Spleen (tissue), 11 donors: ENCODE measurements around the gene AHCY. TPM values are rescaled to one million over a fixed set of nuclear protein-coding genes. Genes with fewer than 3 reads are reported as not detected.
A peak's percentile ranks its signal among the peaks of the same experiment; 100 is the strongest.

Experiments used
- DNase-seq: peaks from one replicate; pipeline ENCODE4 v3.0.0-alpha.2; 2020
- H3K27ac ChIP-seq, 8 donors: fragments of 200-600 bp; sonication (generic) in 7 of 8; 1 replicate in 4 of 8; 2 replicates in 4 of 8; pipeline versions ENCODE4 v1.5.0 to v1.8.0; 2016 to 2021; ENCODE audit warnings: inconsistent platforms in 4 of 8, mild to moderate bottlenecking in 4 of 8, moderate library complexity in 1 of 8
- H3K27me3 ChIP-seq, 7 donors: fragments of 200-600 bp; sonication (generic) in 6 of 7; replicated peaks in 1 of 7; 1 replicate in 4 of 7; 2 replicates in 3 of 7; pipeline versions ENCODE4 v1.5.0 to v1.8.0; 2016 to 2021; ENCODE audit warnings: inconsistent platforms in 3 of 7, mild to moderate bottlenecking in 1 of 7
- H3K36me3 ChIP-seq, 6 donors: fragments of 200-600 bp; sonication (generic) in 5 of 6; 1 replicate in 4 of 6; 2 replicates in 2 of 6; pipeline versions ENCODE4 v1.5.0 to v1.8.0; 2016 to 2021; ENCODE audit warnings: inconsistent platforms in 2 of 6
- H3K4me1 ChIP-seq, 6 donors: fragments of 200-600 bp; sonication (generic) in 5 of 6; 1 replicate in 3 of 6; 2 replicates in 3 of 6; pipeline versions ENCODE4 v1.5.0 to v1.8.0; 2016 to 2021; ENCODE audit warnings: inconsistent platforms in 3 of 6
- H3K4me3 ChIP-seq, 8 donors: fragments of 200-600 bp; sonication (generic) in 7 of 8; 1 replicate in 4 of 8; 2 replicates in 4 of 8; pipeline versions ENCODE4 v1.5.0 to v1.8.0; 2016 to 2021; ENCODE audit warnings: inconsistent platforms in 4 of 8, mild to moderate bottlenecking in 4 of 8, moderate library complexity in 2 of 8
- H3K9me3 ChIP-seq, 8 donors: fragments of 200-600 bp; sonication (generic) in 7 of 8; 1 replicate in 4 of 8; 2 replicates in 4 of 8; pipeline versions ENCODE4 v1.5.0 to v1.8.0; 2016 to 2021; ENCODE audit warnings: inconsistent platforms in 4 of 8
- CTCF ChIP-seq, 11 experiments: fragments of 200-600 bp in 7 of 11; fragments of 450-650 bp in 4 of 11; sonication (generic) in 4 of 11; IDR thresholded peaks in 8 of 11; conservative IDR thresholded peaks in 3 of 11; 1 replicate in 7 of 11; 2 replicates in 4 of 11; pipeline versions ENCODE4 v1.4.0 to v1.8.0; 2016 to 2021; ENCODE audit warnings: antibody characterized with exemption in 11 of 11, inconsistent platforms in 4 of 11, mild to moderate bottlenecking in 1 of 11
- POLR2A ChIP-seq, 3 donors: fragments of 450-650 bp; IDR thresholded peaks; one replicate each; pipeline ENCODE4 v1.5.1; 2017; ENCODE audit warnings: antibody characterized with exemption in 3 of 3, mild to moderate bottlenecking in 1 of 3
- POLR2AphosphoS5 ChIP-seq, 3 donors: sonication (generic); formaldehyde crosslinking; IDR thresholded peaks; one replicate each; pipeline ENCODE4 v1.5.1; 2017; ENCODE audit warnings: antibody characterized with exemption in 3 of 3
- WGBS, 5 donors: extraction: QIAGEN DNeasy Blood & Tissue Kit in 3 of 5; methylation state at CpG; one replicate each; pipeline versions ENCODE4 v1.1.5 to v1.1.7; 2013 to 2018; 5-methylcytosine and 5-hydroxymethylcytosine counted together
- intact Hi-C: fragments of 100-400 bp; cut with DNase I; formaldehyde crosslinking; loops from one replicate; pipeline ENCODE4 v1.15.0; 2023; ENCODE audit warnings: low total_unique reads
- polyA plus RNA-seq, 3 donors: library from polyadenylated mRNA; stranded (reverse); fragments of 200-250 nt; gene quantifications; one replicate each; pipeline ENCODE4 v1.2.1, GENCODE V29; 2013
- total RNA-seq, 7 donors: library from RNA; depleted of rRNA in 3 of 7; stranded (reverse); fragments of >200 nt in 3 of 7; fragmentation: NEBNext Ultra II Directional in 4 of 7; extraction: Animal tissue kit (Norgen Biotek cat#: 25700) in 4 of 7; gene quantifications; one replicate each; pipeline versions ENCODE4 v1.1.0 to v1.2.1, GENCODE V29; 2016 to 2021
- donor health status: healthy with polysubstance abuse.
- donor health status: DM: no; HTN: no; CAD: no; lungs with moderate emphysema.
- donor health status: DM: no; HTN: no; CAD: no.
- donor health status: Bipolar disorder and iron deficiency.
- donor health status: healthy.
- donor health status: DM: no; HTN: no; CAD: no.
- donor health status: DM: yes; HTN: yes; CAD: no.

The AHCY gene
- total and polyA plus RNA-seq, 10 donors: 35.0 to 67.1 (median 46.7) TPM

DNA sequence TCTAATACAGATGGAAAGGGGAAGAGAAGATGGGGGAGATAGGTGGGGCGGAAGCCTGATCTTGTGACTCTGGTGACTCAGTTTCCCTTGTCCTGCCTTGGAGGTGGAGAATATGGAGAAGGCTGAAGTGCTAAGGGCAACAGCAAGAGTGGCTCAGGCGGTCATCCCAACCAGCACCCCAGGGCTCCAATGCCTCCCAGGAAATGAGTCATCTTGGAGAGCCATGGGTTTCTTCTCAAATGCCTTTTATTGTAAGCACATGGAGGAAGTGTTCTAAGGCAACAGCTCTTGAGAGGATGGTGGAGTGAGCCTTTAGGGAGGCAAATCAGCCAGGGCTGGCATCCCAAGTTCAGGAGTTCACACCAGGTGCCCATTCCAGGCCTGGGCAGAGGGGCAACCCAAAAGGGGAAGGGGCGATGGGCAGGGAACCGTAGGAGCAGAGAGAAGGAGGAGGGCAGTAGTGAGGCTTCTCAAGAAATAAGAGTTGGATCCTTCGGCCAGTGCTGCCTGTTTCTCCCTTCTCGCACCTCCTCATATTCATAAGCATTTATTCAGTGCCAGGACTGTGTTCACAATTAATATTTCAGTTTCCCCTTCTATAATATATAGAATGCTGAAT is 13.2 kb upstream of the AHCY start:
- 93 to 94% (median 94%) methylated on average over 6 of the region's 6 CpGs for WGBS, 5 donors
- no peak for DNase-seq
- no peaks in the 10 kb centered on the region for H3K9me3 ChIP-seq
- H3K27me3 ChIP-seq: peaks cover 0 to 14% (median 12%) of the 10 kb centered on the region in 7 donors
- TF ChIP-seq POLR2AphosphoS5 (IDR thresholded peaks at IDR 0.05) (no peak), CTCF (IDR thresholded peaks at IDR 0.05 in 8 of 11, conservative IDR thresholded peaks at IDR 0.05 in 3 of 11) (no peak), POLR2A (IDR thresholded peaks at IDR 0.05) (no peak)
- H3K27ac ChIP-seq: no peak overlapping the region
- H3K36me3 ChIP-seq: no peaks in the 10 kb centered on the region
- H3K4me3 ChIP-seq: no peak overlapping the region
- H3K4me1 ChIP-seq: peaks cover 9 to 18% (median 16%) of the 10 kb centered on the region in 6 donors
- intact Hi-C loops: loop anchor here (10.0 kb wide), 1 partner anchor 448 kb away; no protein-coding TSS in a partner anchor

GRCh38 chr20:34315236-34315635 is 12.1 kb upstream of the AHCY start:
- TF ChIP-seq POLR2AphosphoS5 (IDR thresholded peaks at IDR 0.05) (no peak), CTCF (IDR thresholded peaks at IDR 0.05 in 8 of 11, conservative IDR thresholded peaks at IDR 0.05 in 3 of 11) (no peak), POLR2A (IDR thresholded peaks at IDR 0.05) (no peak)
- 81 to 92% (median 83%) methylated on average over 3 of the region's 3 CpGs for WGBS, 5 donors
- Histone ChIP-seq H3K4me1 (peaks cover 9 to 22% (median 19%) of the 10 kb centered on the region in 6 donors), H3K36me3 (no peaks in the 10 kb centered on the region), H3K4me3 (no peak overlapping the region), H3K27ac (no peak overlapping the region), H3K27me3 (peaks cover 0 to 22% (median 14%) of the 10 kb centered on the region in 7 donors), H3K9me3 (no peaks in the 10 kb centered on the region)
- intact Hi-C loops: loop anchor here (10.0 kb wide), 1 partner anchor 450 kb away; no protein-coding TSS in a partner anchor
- DNase-seq: no peak

GRCh38 chr20:34312544-34313217 is 9.5 kb upstream of the AHCY start:
- H3K9me3 ChIP-seq: no peaks in the 10 kb centered on the region
- WGBS, 5 donors: 9 to 13% (median 11%) methylated on average over 11 to 14 of the region's 14 CpGs
- no peak overlapping the region for H3K27ac ChIP-seq
- peaks cover 0 to 22% (median 14%) of the 10 kb centered on the region in 7 donors for H3K27me3 ChIP-seq
- no peaks in the 10 kb centered on the region for H3K36me3 ChIP-seq
- intact Hi-C loops: loop anchor here (5.0 to 10.0 kb wide), 4 partner anchors 160 to 452 kb away; no protein-coding TSS in a partner anchor
- H3K4me3 ChIP-seq: peak overlapping the region in 4 of 8 donors; percentile 7 to 54 (median 14)
- DNase-seq: peak; percentile 95
- TF ChIP-seq POLR2AphosphoS5 (IDR thresholded peaks at IDR 0.05): peak; percentile 69 to 84 (median 74)
- TF ChIP-seq POLR2A (IDR thresholded peaks at IDR 0.05): no peak
- peak; percentile 98 to 100 (median 99) for TF ChIP-seq CTCF (IDR thresholded peaks at IDR 0.05 in 8 of 11, conservative IDR thresholded peaks at IDR 0.05 in 3 of 11)
- peaks cover 9 to 22% (median 19%) of the 10 kb centered on the region in 6 donors for H3K4me1 ChIP-seq

DNA sequence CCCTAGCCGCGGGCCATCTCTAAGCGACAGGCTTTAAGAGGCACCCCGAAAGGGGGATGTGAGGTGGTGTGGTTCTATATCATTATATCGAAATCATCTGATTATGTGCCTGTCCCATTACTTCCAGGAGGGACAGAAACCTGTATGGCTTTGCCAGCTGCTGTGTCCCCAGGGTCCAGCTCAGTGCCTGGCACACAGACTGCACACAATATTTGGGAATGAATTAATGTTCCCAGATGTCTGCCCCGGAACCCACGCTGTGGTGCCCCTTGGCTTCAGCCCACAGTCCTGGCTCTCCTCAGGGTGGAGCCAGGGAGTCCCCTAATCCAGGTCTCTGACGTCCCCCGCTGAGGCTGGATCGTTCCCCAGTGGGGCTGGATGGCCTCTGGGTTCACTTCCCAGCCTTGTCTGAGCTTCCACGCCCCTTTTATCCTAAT is 8.9 kb upstream of the AHCY start:
- DNase-seq: no peak
- peaks cover 0 to 22% (median 14%) of the 10 kb centered on the region in 7 donors for H3K27me3 ChIP-seq
- TF ChIP-seq POLR2AphosphoS5 (IDR thresholded peaks at IDR 0.05): no peak
- H3K4me1 ChIP-seq: peaks cover 9 to 22% (median 19%) of the 10 kb centered on the region in 6 donors
- 9 to 22% (median 12%) methylated on average over 11 of the region's 11 CpGs for WGBS, 5 donors
- no peak overlapping the region for H3K27ac ChIP-seq
- no peaks in the 10 kb centered on the region for H3K36me3 ChIP-seq
- H3K4me3 ChIP-seq: peak overlapping the region in 3 of 8 donors; percentile 7 to 54 (median 19)
- no peaks in the 10 kb centered on the region for H3K9me3 ChIP-seq
- intact Hi-C loops: loop anchor here (5.0 to 10.0 kb wide), 4 partner anchors 160 to 453 kb away; no protein-coding TSS in a partner anchor
